ENCODE data around the gene COL6A5. TPM values are rescaled to one million over a fixed set of nuclear protein-coding genes. Genes with fewer than 3 reads are reported as not detected.

The COL6A5 gene
- total RNA-seq, 1 experiment from 2014 or later = 0.04 TPM

GRCh38 chr3:130488769-130489450, 143.4 kb downstream of the COL6A5 start:
- Histone ChIP-seq H3K27ac (ENCODE audit: insufficient read length, low read depth, low read length) (no peak overlapping the region), H4K20me1 (ENCODE audit: control insufficient read depth, insufficient read depth, insufficient read length) (no peaks in the 10 kb centered on the region), H3T11ph (ENCODE audit: low read length) (no peak overlapping the region), H4K5ac (ENCODE audit: insufficient read length, low read depth, low read length) (no peak overlapping the region), H3K79me2 (ENCODE audit: insufficient read depth, low read length) (no peaks in the 10 kb centered on the region), H4K91ac (ENCODE audit: insufficient read length, low read depth, low read length) (no peak overlapping the region), H3K56ac (ENCODE audit: insufficient read length, low read depth, low read length) (no peak overlapping the region), H4K8ac (replicated peaks; ENCODE audit: insufficient read length, low read depth, low read length) (no peak overlapping the region), H3K14ac (ENCODE audit: insufficient read depth, low read length) (no peak overlapping the region), H2BK20ac (ENCODE audit: low read depth, low read length, poor library complexity, severe bottlenecking) (no peak overlapping the region), H3K9ac (ENCODE audit: extremely low read depth, insufficient read length, low read length) (no peak overlapping the region), H2AK5ac (ENCODE audit: insufficient read length, low read length) (no peak overlapping the region), H3K23me2 (ENCODE audit: insufficient read length, low read depth, low read length, poor library complexity, severe bottlenecking) (no peaks in the 10 kb centered on the region), H3K4ac (ENCODE audit: low read depth, low read length) (no peak overlapping the region), H2BK120ac (ENCODE audit: low read depth, low read length, poor library complexity, severe bottlenecking) (no peak overlapping the region), H3K79me1 (ENCODE audit: insufficient read depth, low read depth, low read length, poor library complexity, severe bottlenecking) (no peaks in the 10 kb centered on the region), H2BK15ac (ENCODE audit: low read depth, low read length) (no peak overlapping the region), H3K23ac (ENCODE audit: insufficient read length, low read depth, low read length) (no peak overlapping the region), H3K4me2 (ENCODE audit: insufficient read depth, insufficient read length, low read length) (no peak overlapping the region), H2AFZ (ENCODE audit: low read length) (no peak overlapping the region), H3K4me1 (ENCODE audit: insufficient read depth, low read length) (no peaks in the 10 kb centered on the region), H3K9me3 (ENCODE audit: control insufficient read depth, low read depth, low read length) (no peaks in the 10 kb centered on the region), H3K27me3 (ENCODE audit: insufficient read depth, low read length) (no peaks in the 10 kb centered on the region), H2BK12ac (ENCODE audit: insufficient read length, low read depth, low read length) (no peak overlapping the region), H2BK5ac (ENCODE audit: insufficient read length, low read length) (no peak overlapping the region), H3K18ac (ENCODE audit: insufficient read length, low read depth, low read length) (no peak overlapping the region)
- no peaks in the 10 kb centered on the region for H3K36me3 Mint-ChIP-seq (ENCODE audit: insufficient read depth in 1 of 3, low read depth in 3 of 3)
- H3K27ac Mint-ChIP-seq = no peak overlapping the region
- no peaks in the 10 kb centered on the region; the same call in 1 of the 2 replicates for H3K27me3 Mint-ChIP-seq (ENCODE audit: low read depth)
- no peak overlapping the region for H3K4me3 Mint-ChIP-seq
- DNase-seq = no peak
- no CpG with 5 or more reads among the region's 2 CpGs for WGBS (ENCODE audit: extremely low coverage, insufficient read length, low lambda C conversion rate)
- peaks cover 2 to 4% of the 10 kb centered on the region in 2 experiments; a peak in 2 of 4 replicates for H3K4me1 Mint-ChIP-seq
- TF ChIP-seq, protein P1, sequence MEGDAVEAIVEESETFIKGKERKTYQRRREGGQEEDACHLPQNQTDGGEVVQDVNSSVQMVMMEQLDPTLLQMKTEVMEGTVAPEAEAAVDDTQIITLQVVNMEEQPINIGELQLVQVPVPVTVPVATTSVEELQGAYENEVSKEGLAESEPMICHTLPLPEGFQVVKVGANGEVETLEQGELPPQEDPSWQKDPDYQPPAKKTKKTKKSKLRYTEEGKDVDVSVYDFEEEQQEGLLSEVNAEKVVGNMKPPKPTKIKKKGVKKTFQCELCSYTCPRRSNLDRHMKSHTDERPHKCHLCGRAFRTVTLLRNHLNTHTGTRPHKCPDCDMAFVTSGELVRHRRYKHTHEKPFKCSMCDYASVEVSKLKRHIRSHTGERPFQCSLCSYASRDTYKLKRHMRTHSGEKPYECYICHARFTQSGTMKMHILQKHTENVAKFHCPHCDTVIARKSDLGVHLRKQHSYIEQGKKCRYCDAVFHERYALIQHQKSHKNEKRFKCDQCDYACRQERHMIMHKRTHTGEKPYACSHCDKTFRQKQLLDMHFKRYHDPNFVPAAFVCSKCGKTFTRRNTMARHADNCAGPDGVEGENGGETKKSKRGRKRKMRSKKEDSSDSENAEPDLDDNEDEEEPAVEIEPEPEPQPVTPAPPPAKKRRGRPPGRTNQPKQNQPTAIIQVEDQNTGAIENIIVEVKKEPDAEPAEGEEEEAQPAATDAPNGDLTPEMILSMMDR (conservative IDR thresholded peaks at IDR 0.05) = no peak
- H3K9me3 Mint-ChIP-seq = no peaks in the 10 kb centered on the region
